Esophagus squamous epithelium (tissue), 4 donors: Measurements from ENCODE around the gene KRTAP3-3.

ENCODE experiments used
- POLR2A ChIP-seq, 4 donors: fragments of 450-650 bp; IDR thresholded peaks; one replicate each; pipeline ENCODE4 v1.6.1; 2017; ENCODE audit warnings: antibody characterized with exemption in 4 of 4, mild to moderate bottlenecking in 4 of 4, moderate library complexity in 3 of 4
- TF ChIP-seq, protein P1 (sequence below), 6 experiments: fragments of 450-650 bp in 4 of 6; fragments of 200-600 bp in 2 of 6; sonication (generic) in 2 of 6; IDR thresholded peaks; one replicate each; pipeline ENCODE4 v1.5.1; 2016 to 2019; ENCODE audit warnings: antibody characterized with exemption in 6 of 6, mild to moderate bottlenecking in 4 of 6, moderate library complexity in 4 of 6

DNA sequence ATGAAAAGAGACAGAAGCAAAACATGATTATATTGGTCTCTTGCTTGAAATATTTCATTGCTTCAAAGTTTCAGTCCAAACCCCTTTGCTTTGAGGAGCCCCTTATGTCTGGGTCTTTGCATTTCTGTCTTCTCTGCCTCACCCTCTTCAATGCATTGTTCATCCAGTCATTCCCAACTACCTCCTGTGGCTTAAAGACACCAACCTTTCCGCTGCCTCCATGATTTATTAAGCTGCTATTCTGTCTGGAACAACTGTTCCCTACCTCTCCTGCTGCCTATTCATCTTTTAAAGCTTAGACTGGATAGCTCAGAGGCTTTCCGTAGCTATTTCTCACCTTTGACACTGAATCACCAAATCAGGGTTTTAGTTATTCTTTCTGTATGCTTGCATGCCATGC is 3.4 kb upstream of the KRTAP3-3 start:
- TF ChIP-seq, protein P1, sequence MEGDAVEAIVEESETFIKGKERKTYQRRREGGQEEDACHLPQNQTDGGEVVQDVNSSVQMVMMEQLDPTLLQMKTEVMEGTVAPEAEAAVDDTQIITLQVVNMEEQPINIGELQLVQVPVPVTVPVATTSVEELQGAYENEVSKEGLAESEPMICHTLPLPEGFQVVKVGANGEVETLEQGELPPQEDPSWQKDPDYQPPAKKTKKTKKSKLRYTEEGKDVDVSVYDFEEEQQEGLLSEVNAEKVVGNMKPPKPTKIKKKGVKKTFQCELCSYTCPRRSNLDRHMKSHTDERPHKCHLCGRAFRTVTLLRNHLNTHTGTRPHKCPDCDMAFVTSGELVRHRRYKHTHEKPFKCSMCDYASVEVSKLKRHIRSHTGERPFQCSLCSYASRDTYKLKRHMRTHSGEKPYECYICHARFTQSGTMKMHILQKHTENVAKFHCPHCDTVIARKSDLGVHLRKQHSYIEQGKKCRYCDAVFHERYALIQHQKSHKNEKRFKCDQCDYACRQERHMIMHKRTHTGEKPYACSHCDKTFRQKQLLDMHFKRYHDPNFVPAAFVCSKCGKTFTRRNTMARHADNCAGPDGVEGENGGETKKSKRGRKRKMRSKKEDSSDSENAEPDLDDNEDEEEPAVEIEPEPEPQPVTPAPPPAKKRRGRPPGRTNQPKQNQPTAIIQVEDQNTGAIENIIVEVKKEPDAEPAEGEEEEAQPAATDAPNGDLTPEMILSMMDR (IDR thresholded peaks at IDR 0.05) = no peak
- no peak for TF ChIP-seq POLR2A (IDR thresholded peaks at IDR 0.05)
